ENCODE data around the gene ZNF138.
"Not testable (repeated sequence)": the region's sequence is repeated elsewhere in the genome, so short reads cannot be mapped to it uniquely, and the experiment has no call there.

ZNF138 gene

DNA sequence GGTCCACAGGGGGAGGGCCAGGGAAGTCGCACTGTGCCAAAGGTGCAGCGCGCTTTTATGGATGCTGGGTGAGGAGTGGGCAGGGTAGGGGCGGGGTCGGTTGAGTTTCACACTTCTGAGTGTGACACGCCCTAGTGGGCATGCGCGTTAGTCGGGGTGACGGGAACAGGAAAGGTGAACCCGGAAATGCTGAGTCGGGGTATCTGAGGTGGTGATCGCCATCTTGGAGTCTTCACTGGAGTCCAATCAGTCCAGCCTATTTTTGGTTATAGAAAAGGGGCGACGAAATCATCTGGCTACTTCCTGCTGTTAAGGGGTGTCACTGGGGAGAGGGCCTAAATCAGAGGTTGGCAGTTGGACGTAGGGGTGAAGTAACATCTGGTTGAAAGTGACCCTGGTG lies 40.8 kb downstream of the ZNF138 start:
- H3K36me3 ChIP-seq (ENCODE audit: control insufficient read depth in 1 of 2, insufficient read depth in 2 of 2, low read length in 2 of 2): peaks cover 1 to 2% of the 10 kb centered on the region in 2 experiments
- DNase-seq: no peak
- H2AFZ ChIP-seq (ENCODE audit: insufficient read depth, low read length, poor library complexity): no peak overlapping the region

DNA sequence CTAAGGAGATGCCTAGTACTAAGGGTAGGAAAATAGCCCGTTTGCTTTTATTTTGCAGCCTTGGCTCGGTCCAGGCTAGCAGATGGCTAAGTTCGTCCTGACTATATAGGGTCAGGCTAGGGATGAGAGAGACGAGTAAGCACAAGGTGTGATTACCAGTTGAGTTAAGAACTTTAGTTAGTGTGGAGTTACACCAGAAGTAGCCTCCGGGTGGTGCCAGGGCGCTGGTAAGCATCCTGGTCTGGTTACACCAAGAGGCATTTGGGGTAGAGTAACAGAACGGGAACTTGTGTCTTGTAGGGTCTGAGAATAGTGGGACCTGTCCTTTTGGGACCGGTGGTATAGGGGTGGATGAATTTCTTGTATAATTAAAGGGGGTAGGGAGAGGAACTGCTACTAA lies 41.6 kb downstream of the ZNF138 start:
- H2AFZ ChIP-seq (ENCODE audit: insufficient read depth, low read length, poor library complexity); H3K4ac ChIP-seq (ENCODE audit: low read depth, low read length); H2BK5ac ChIP-seq (ENCODE audit: low read depth, low read length, poor library complexity); H3K4me2 ChIP-seq (ENCODE audit: low read length); H4K91ac ChIP-seq (ENCODE audit: low read depth, low read length); H2BK12ac ChIP-seq (ENCODE audit: low read length); H3K27me3 ChIP-seq (ENCODE audit: insufficient read depth, low read length); H3K18ac ChIP-seq (ENCODE audit: low read length); H4K12ac ChIP-seq (ENCODE audit: low read depth, low read length); DNase-seq; H2BK120ac ChIP-seq (ENCODE audit: insufficient read depth, low read length, poor library complexity); H3K14ac ChIP-seq (ENCODE audit: low read length); H4K8ac ChIP-seq (ENCODE audit: low read depth, low read length); H3K9ac ChIP-seq (ENCODE audit: low read length); H3K9me3 ChIP-seq (ENCODE audit: insufficient read depth, low read depth, low read length); H3K36me3 ChIP-seq (ENCODE audit: control insufficient read depth in 1 of 2, insufficient read depth in 2 of 2, low read length in 2 of 2); H3K4me1 ChIP-seq (ENCODE audit: control insufficient read depth in 1 of 2, insufficient read depth in 2 of 2, low read length in 2 of 2); H2AK5ac ChIP-seq (ENCODE audit: low read length); H3K27ac ChIP-seq (ENCODE audit: low read depth, low read length); H3K23ac ChIP-seq (ENCODE audit: low read length); H3K79me1 ChIP-seq (ENCODE audit: low read length); H3K4me3 ChIP-seq (ENCODE audit: low read depth, low read length); H3K79me2 ChIP-seq (ENCODE audit: control insufficient read depth, insufficient read depth, low read length, poor library complexity): not testable (repeated sequence)
- no CpG with 5 or more reads among the region's 8 CpGs for WGBS (ENCODE audit: extremely low coverage, insufficient coverage, insufficient read length)

More for the DNA sequence above, 40.8 kb downstream of the ZNF138 start:
- H3K4me3 ChIP-seq (ENCODE audit: low read depth, low read length): no peak overlapping the region
- H3K9me3 ChIP-seq (ENCODE audit: insufficient read depth, low read depth, low read length): peaks cover 7% of the 10 kb centered on the region
- no peaks in the 10 kb centered on the region for H3K79me2 ChIP-seq (ENCODE audit: control insufficient read depth, insufficient read depth, low read length, poor library complexity)
- no peak overlapping the region for H3K18ac ChIP-seq (ENCODE audit: low read length)
- H4K91ac ChIP-seq (ENCODE audit: low read depth, low read length): no peak overlapping the region
- no peaks in the 10 kb centered on the region for H3K79me1 ChIP-seq (ENCODE audit: low read length)
- no peak overlapping the region for H3K4ac ChIP-seq (ENCODE audit: low read depth, low read length)
- no peak overlapping the region for H4K8ac ChIP-seq (ENCODE audit: low read depth, low read length)
- H3K27me3 ChIP-seq (ENCODE audit: insufficient read depth, low read length): no peaks in the 10 kb centered on the region
- no CpG with 5 or more reads among the region's 16 CpGs for WGBS (ENCODE audit: extremely low coverage, insufficient coverage, insufficient read length)
- H3K9ac ChIP-seq (ENCODE audit: low read length): no peak overlapping the region
- no peak overlapping the region for H2AK5ac ChIP-seq (ENCODE audit: low read length)
- H4K12ac ChIP-seq (ENCODE audit: low read depth, low read length): no peak overlapping the region
- no peak overlapping the region for H3K27ac ChIP-seq (ENCODE audit: low read depth, low read length)
- no peak overlapping the region for H2BK12ac ChIP-seq (ENCODE audit: low read length)
- H2BK120ac ChIP-seq (ENCODE audit: insufficient read depth, low read length, poor library complexity): no peak overlapping the region
- H3K4me2 ChIP-seq (ENCODE audit: low read length): no peak overlapping the region
- H3K14ac ChIP-seq (ENCODE audit: low read length): no peak overlapping the region
- H3K23ac ChIP-seq (ENCODE audit: low read length): no peak overlapping the region
- no peaks in the 10 kb centered on the region for H3K4me1 ChIP-seq (ENCODE audit: control insufficient read depth in 1 of 2, insufficient read depth in 2 of 2, low read length in 2 of 2)
- no peak overlapping the region for H2BK5ac ChIP-seq (ENCODE audit: low read depth, low read length, poor library complexity)

DNA sequence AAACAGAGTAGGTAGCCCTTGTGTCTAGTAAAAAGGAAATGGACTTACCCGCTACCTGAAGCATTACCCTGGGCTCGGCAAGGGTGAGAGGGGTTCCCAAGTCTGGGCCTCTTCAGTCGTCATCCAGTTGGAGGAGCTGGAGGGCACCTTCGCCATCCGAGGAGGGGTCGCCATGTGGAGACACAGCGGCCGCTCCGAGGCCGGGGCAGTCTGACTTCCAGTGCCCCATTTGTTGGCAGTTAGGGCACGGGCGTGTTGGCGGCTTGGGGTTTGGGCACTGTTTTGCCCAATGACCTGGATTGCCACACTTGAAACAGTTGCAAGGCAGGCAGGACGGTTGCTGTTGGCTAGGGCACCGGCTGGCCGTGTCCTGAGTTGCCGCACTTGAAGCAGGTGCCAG lies 43.8 kb downstream of the ZNF138 start:
- H4K12ac ChIP-seq (ENCODE audit: low read depth, low read length); DNase-seq; H3K27ac ChIP-seq (ENCODE audit: low read depth, low read length); H3K27me3 ChIP-seq (ENCODE audit: insufficient read depth, low read length); H3K23ac ChIP-seq (ENCODE audit: low read length); H3K79me2 ChIP-seq (ENCODE audit: control insufficient read depth, insufficient read depth, low read length, poor library complexity); H2BK12ac ChIP-seq (ENCODE audit: low read length); H4K8ac ChIP-seq (ENCODE audit: low read depth, low read length); H2BK5ac ChIP-seq (ENCODE audit: low read depth, low read length, poor library complexity); H3K36me3 ChIP-seq (ENCODE audit: control insufficient read depth in 1 of 2, insufficient read depth in 2 of 2, low read length in 2 of 2); H3K9ac ChIP-seq (ENCODE audit: low read length); H3K9me3 ChIP-seq (ENCODE audit: insufficient read depth, low read depth, low read length); H2AK5ac ChIP-seq (ENCODE audit: low read length); H3K18ac ChIP-seq (ENCODE audit: low read length); H3K14ac ChIP-seq (ENCODE audit: low read length); H3K4me1 ChIP-seq (ENCODE audit: control insufficient read depth in 1 of 2, insufficient read depth in 2 of 2, low read length in 2 of 2); H4K91ac ChIP-seq (ENCODE audit: low read depth, low read length); H3K79me1 ChIP-seq (ENCODE audit: low read length); H3K4me2 ChIP-seq (ENCODE audit: low read length); H3K4ac ChIP-seq (ENCODE audit: low read depth, low read length); H2AFZ ChIP-seq (ENCODE audit: insufficient read depth, low read length, poor library complexity); H3K4me3 ChIP-seq (ENCODE audit: low read depth, low read length); H2BK120ac ChIP-seq (ENCODE audit: insufficient read depth, low read length, poor library complexity): not testable (repeated sequence)
- no CpG with 5 or more reads among the region's 17 CpGs for WGBS (ENCODE audit: extremely low coverage, insufficient coverage, insufficient read length)

DNA sequence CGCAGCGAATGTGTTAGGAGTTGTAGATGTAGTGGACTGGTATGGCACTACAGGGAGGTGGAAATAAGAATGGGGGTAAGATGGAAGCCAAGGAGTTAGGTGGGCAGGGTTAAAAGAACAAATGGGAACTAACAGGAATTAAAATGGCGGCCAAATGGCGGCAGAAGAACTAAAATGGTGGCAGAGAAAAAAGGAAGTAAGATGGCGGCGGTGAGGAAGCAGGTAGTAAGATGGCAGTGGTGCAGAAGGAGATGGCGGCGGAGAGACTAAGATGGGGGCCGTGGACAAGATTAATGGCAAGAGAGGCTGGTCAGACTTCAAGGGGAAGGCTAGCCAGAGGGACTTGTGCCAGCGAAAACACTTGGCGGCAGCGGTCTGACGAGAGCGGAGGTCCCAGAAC lies 44.5 kb downstream of the ZNF138 start:
- H3K4me1 ChIP-seq (ENCODE audit: control insufficient read depth in 1 of 2, insufficient read depth in 2 of 2, low read length in 2 of 2): no peaks in the 10 kb centered on the region
- no peak overlapping the region for H3K14ac ChIP-seq (ENCODE audit: low read length)
- no peak overlapping the region for H3K4ac ChIP-seq (ENCODE audit: low read depth, low read length)
- H4K8ac ChIP-seq (ENCODE audit: low read depth, low read length): no peak overlapping the region
- no peak overlapping the region for H2BK5ac ChIP-seq (ENCODE audit: low read depth, low read length, poor library complexity)
- WGBS (ENCODE audit: extremely low coverage, insufficient coverage, insufficient read length): no CpG with 5 or more reads among the region's 14 CpGs
- H3K23ac ChIP-seq (ENCODE audit: low read length): no peak overlapping the region
- no peak overlapping the region for H2BK12ac ChIP-seq (ENCODE audit: low read length)
- H4K12ac ChIP-seq (ENCODE audit: low read depth, low read length): no peak overlapping the region
- no peaks in the 10 kb centered on the region for H3K27me3 ChIP-seq (ENCODE audit: insufficient read depth, low read length)
- H3K4me2 ChIP-seq (ENCODE audit: low read length): no peak overlapping the region
- H2AK5ac ChIP-seq (ENCODE audit: low read length): no peak overlapping the region
- H3K18ac ChIP-seq (ENCODE audit: low read length): no peak overlapping the region
- H3K9ac ChIP-seq (ENCODE audit: low read length): no peak overlapping the region
- DNase-seq: peak in 1 of 2 donors; percentile 17
- H2BK120ac ChIP-seq (ENCODE audit: insufficient read depth, low read length, poor library complexity): no peak overlapping the region
- no peaks in the 10 kb centered on the region for H3K79me1 ChIP-seq (ENCODE audit: low read length)
- no peak overlapping the region for H4K91ac ChIP-seq (ENCODE audit: low read depth, low read length)
- H3K4me3 ChIP-seq (ENCODE audit: low read depth, low read length): no peak overlapping the region
- no peak overlapping the region for H2AFZ ChIP-seq (ENCODE audit: insufficient read depth, low read length, poor library complexity)
- H3K79me2 ChIP-seq (ENCODE audit: control insufficient read depth, insufficient read depth, low read length, poor library complexity): no peaks in the 10 kb centered on the region
- no peak overlapping the region for H3K27ac ChIP-seq (ENCODE audit: low read depth, low read length)
- peaks cover 7% of the 10 kb centered on the region for H3K9me3 ChIP-seq (ENCODE audit: insufficient read depth, low read depth, low read length)
- peaks cover 1 to 2% of the 10 kb centered on the region in 2 experiments for H3K36me3 ChIP-seq (ENCODE audit: control insufficient read depth in 1 of 2, insufficient read depth in 2 of 2, low read length in 2 of 2)
